Measurements from ENCODE around the gene PIF1.
"Not testable (repeated sequence)": the region's sequence is repeated elsewhere in the genome, so short reads cannot be mapped to it uniquely, and the experiment has no call there.

DNA sequence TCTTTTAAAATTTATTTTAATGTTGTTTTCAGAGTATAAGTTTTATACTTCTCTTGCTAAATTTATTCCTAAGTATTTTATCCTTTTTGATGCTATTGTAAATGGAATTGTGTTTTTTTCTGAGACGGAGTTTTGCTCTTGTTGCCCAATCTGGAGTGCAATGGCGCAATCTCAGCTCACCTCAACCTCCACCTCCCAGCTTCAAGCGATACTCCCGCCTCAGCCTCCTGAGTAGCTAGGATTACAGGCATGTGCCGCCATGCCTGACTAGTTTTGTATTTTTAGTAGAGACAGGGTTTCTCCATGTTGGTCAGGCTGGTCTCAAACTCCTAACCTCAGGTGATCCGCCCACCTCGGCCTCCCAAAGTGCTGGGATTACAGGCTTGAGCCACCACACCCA lies 30.1 kb downstream of the PIF1 start:
- TF ChIP-seq, protein P1, sequence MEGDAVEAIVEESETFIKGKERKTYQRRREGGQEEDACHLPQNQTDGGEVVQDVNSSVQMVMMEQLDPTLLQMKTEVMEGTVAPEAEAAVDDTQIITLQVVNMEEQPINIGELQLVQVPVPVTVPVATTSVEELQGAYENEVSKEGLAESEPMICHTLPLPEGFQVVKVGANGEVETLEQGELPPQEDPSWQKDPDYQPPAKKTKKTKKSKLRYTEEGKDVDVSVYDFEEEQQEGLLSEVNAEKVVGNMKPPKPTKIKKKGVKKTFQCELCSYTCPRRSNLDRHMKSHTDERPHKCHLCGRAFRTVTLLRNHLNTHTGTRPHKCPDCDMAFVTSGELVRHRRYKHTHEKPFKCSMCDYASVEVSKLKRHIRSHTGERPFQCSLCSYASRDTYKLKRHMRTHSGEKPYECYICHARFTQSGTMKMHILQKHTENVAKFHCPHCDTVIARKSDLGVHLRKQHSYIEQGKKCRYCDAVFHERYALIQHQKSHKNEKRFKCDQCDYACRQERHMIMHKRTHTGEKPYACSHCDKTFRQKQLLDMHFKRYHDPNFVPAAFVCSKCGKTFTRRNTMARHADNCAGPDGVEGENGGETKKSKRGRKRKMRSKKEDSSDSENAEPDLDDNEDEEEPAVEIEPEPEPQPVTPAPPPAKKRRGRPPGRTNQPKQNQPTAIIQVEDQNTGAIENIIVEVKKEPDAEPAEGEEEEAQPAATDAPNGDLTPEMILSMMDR (IDR thresholded peaks at IDR 0.05): not testable (repeated sequence)
- TF ChIP-seq EP300, POLR2AphosphoS5, POLR2A (IDR thresholded peaks at IDR 0.05): not testable (repeated sequence)
